Omental fat pad (tissue), 4 donors: ENCODE measurements around the gene TIAM2. TPM values are rescaled to one million over a fixed set of nuclear protein-coding genes. Genes with fewer than 3 reads are reported as not detected.
"Not testable (repeated sequence)": the region's sequence is repeated elsewhere in the genome, so short reads cannot be mapped to it uniquely, and the experiment has no call there.

Experiments used
- ATAC-seq: fragments of 150-250 bp; one replicate; pipeline ENCODE4 v1.9.1; 2016; ENCODE audit warnings: mild to moderate bottlenecking, moderate library complexity; ENCODE audit not compliant: low FRiP score
- DNase-seq: peaks from one replicate; pipeline ENCODE4 v3.0.0-alpha.2; 2019; ENCODE audit warnings: low spot score
- total RNA-seq, 4 donors: library from RNA; depleted of rRNA; stranded (reverse); fragments of >200 nt; gene quantifications; one replicate each; pipeline ENCODE4 v1.1.0, GENCODE V29; 2016
- TF ChIP-seq, protein P1 (sequence below), 3 donors: fragments of 450-650 bp; IDR thresholded peaks; one replicate each; pipeline ENCODE4 v1.5.1; 2016 to 2017; ENCODE audit warnings: antibody characterized with exemption in 3 of 3, mild to moderate bottlenecking in 3 of 3, moderate library complexity in 2 of 3

TIAM2 gene
- total RNA-seq, 4 donors from 2014 or later = 4.8 to 10.6 (median 6.4) TPM

DNA sequence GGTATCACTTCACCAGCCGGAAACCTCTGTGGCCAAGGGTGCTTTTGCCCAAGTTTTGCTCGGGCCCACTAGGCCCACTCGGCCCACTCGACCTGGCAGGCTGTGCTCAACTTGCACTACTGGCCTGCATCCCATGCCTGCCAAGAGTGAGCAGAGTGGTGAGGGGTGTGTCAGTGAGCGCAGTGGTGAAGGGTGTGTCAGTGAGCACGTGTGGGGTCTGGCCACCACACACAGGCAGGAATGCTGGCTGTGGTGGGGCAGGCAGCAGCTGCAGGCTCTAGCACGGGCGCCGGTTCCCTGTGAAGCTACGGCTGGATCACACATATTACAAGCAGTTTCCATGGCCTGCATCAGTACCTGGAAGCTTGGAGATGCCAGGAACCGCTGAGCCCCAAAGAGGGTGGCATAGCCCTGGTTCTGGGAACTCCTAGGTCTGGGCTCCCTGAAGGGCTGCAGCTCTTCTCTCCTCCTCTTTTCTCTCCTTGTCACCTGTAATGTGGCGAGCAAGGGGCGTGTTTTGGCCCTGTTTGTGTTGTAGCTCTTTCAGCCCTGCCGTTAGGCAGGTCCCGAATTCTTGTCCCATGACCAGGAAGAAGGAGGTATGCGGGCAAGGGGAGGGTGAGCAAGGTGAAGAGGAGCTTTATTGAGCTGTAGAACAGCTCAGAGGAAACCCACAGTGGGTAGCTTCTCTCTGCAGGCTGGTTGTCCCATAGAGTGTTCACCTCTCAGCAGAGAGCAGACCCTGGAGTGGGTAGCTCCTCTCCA lies 217.7 kb downstream of the TIAM2 start:
- TF ChIP-seq, protein P1, sequence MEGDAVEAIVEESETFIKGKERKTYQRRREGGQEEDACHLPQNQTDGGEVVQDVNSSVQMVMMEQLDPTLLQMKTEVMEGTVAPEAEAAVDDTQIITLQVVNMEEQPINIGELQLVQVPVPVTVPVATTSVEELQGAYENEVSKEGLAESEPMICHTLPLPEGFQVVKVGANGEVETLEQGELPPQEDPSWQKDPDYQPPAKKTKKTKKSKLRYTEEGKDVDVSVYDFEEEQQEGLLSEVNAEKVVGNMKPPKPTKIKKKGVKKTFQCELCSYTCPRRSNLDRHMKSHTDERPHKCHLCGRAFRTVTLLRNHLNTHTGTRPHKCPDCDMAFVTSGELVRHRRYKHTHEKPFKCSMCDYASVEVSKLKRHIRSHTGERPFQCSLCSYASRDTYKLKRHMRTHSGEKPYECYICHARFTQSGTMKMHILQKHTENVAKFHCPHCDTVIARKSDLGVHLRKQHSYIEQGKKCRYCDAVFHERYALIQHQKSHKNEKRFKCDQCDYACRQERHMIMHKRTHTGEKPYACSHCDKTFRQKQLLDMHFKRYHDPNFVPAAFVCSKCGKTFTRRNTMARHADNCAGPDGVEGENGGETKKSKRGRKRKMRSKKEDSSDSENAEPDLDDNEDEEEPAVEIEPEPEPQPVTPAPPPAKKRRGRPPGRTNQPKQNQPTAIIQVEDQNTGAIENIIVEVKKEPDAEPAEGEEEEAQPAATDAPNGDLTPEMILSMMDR (IDR thresholded peaks at IDR 0.05) = no peak
- ATAC-seq (no peak), DNase-seq (no peak)

DNA sequence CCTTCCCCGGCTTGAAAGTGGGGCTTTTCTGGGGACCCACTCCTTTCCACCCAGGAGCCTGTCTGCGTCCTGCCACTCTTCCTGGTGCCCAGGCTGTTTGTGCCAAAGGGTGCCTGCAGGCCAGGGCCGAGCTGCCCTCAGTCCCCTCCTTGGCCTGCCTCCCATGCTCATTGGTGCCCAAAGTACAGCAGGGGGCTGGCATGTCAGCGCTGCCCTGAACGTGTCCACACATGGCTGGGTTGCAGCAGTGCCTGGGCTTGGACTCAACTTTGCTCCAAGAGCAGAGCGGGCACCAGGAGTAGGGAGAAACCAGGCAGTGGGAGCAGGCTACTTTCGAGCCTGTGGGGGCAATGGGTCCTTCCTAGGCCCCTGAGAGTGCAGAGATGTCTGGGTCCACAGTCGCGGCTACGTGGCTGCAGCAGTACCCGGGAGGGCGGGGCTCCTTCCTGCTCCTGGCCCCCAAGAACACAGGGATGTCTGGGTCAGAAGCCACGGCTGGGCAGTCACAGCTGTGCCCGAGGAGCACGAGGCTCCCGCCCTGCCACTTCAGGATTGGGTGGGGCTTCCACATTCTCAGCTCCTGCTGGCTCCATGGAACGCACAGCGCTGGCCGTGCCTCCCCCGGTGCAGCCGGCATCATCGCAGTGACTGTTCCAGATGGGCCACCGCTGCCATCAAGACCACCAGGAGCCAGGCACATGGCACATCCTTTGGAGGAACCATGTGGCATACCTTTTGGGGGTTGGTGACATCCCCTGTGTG lies 218.7 kb downstream of the TIAM2 start:
- ATAC-seq (no peak), DNase-seq (no peak)
- TF ChIP-seq, protein P1 (IDR thresholded peaks at IDR 0.05) = no peak

DNA sequence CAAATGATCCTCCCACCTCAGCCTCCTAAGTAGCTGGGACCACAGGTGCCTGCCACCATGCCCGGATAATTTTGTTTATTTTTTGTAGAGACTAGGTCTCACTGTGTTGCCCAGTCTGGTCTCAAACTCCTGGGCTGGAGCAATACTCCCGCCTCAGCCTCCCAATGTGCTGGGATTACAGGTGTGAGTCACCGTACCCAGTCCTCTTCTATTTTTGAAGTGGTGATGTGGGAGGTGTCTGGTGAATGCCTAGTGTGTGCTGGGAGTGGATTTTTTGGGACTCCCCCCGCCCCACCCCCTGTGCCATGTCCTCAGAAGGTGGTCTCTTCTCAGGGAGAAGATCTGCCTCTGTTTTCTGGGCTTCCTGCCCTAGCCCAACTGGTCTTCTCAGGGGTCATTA lies 220.8 kb downstream of the TIAM2 start:
- DNase-seq (no peak), ATAC-seq (no peak)
- TF ChIP-seq, protein P1 (IDR thresholded peaks at IDR 0.05) = no peak

DNA sequence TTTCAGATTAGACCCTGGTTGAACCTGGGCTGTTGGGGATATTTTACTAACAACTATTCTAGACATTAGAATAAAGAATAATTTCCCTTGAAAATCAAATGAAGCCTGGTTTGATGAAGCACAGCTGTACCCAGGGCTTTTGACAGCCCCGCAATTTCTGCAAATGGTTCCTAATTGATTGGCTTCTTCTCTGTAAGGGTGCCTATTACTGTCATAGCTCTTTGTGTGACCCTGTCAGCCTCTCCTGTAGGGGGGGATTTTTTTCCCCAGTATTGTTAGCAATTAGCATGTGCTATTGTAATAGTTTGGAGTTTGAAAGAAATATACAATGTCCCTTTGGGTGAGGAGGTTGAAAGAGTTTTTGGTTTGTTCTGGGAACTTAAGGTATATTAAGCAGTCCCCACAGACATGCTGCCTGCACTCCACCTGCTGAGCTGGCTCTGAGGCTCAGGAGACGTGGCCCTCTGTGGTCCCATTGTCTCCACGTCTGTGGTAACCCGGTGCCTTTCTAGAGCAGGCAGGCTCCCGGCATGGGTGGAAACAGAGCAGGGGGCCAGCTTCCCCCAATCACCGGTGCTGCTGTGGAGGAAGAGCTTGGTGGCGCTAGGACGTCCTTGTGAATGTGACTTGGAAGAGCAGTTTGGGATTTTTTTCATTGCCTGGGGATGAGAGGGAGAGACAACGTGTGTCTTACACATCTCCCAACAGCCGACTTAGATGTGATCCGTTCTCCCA lies 221.4 kb downstream of the TIAM2 start:
- ATAC-seq (no peak), DNase-seq (no peak)
- TF ChIP-seq, protein P1 (IDR thresholded peaks at IDR 0.05) = no peak

DNA sequence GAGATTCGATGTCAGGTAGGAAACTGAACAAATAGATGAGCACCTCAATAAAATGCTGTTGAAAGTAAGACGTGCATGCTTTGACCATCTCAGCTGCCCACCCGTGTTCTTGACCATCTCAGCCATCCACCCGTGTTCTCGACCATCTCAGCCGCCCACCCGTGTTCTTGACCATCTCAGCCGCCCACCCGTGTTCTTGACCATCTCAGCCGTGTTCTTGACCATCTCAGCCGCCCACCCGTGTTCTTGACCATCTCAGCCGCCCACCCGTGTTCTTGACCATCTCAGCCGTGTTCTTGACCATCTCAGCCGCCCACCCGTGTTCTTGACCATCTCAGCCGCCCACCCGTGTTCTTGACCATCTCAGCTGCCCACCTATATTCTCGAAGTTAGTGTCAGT lies 223.6 kb downstream of the TIAM2 start:
- not testable (repeated sequence) for ATAC-seq, DNase-seq

DNA sequence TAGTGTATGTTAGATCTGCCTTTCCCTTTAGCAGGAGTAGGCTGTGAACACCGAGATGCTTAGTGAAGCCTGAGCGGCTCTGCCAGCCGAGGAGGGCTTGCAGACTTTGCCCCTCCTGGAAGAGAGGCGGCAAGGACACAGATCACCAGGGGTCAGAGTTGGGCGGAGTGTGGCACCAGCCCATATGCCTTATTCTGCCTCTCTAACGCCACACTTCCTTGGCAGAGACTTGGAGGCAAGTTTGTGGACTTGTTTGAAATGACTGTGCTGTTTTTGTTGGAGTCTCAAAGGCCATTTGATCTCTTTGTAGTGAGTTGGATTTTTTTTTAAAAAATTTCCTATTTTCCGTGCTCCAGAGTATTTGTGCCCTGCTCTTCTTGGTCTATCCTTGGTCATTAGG lies 224.2 kb downstream of the TIAM2 start:
- TF ChIP-seq, protein P1 (IDR thresholded peaks at IDR 0.05) = no peak
- ATAC-seq (no peak), DNase-seq (no peak)

DNA sequence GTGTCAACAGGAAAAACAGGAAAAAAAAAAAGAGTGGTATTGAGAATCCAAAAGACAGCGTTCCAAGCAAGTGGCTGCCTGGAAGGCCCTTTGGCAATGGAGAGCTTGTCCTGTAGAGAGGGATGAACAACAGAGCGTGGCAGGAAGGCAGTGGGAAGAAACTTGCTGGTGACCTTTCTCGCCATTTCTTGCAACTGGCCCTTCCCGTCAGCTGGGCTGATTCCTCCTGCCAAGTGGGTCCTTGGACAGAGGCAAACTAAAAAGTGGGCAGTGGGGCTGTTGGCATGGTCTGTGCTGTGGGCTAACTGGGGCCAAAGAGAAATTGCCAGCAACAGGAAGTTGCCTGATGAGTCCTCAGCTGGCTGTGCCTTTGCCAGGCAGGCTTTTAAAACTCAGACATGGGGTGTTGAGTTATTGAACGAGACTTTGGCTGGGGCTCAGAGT lies 224.8 kb downstream of the TIAM2 start:
- ATAC-seq (no peak), DNase-seq (no peak)
- TF ChIP-seq, protein P1 (IDR thresholded peaks at IDR 0.05) = no peak
